GM23338 (cell line): ENCODE results near the gene KDM7A. TPM values are rescaled to one million over a fixed set of nuclear protein-coding genes. Genes with fewer than 3 reads are reported as not detected.

Experiments used
- ATAC-seq: fragments of 200-7000 bp; cut with Tn5 transposase; 3 replicates; pipeline ENCODE4 v1.9.1; 2020
- DNase-seq: peaks from one replicate; pipeline ENCODE4 v3.0.0-alpha.2; 2015; ENCODE audit warnings: low spot score
- H2AFZ ChIP-seq: fragments of 200-600 bp; sonication (generic); 2 replicates; pipeline ENCODE4 v1.8.0; 2016; ENCODE audit warnings: antibody characterized with exemption, mild to moderate bottlenecking, moderate library complexity
- H3F3A ChIP-seq: fragments of 200-600 bp; sonication (generic); replicated peaks from 2 replicates; pipeline ENCODE4 v1.8.0; 2017; ENCODE audit warnings: antibody characterized with exemption, mixed run types, low read depth
- H3K27ac ChIP-seq: fragments of 200-600 bp; sonication (generic); 2 replicates; pipeline ENCODE4 v1.6.1; 2016; ENCODE audit warnings: low read depth
- H3K27me3 ChIP-seq: fragments of 200-600 bp; sonication (generic); 2 replicates; pipeline ENCODE4 v1.8.0; 2016; ENCODE audit warnings: mild to moderate bottlenecking, mixed run types, moderate library complexity; ENCODE audit not compliant: insufficient read depth
- H3K36me3 ChIP-seq: fragments of 200-600 bp; sonication (generic); 2 replicates; pipeline ENCODE4 v1.8.0; 2016; ENCODE audit warnings: mild to moderate bottlenecking; ENCODE audit not compliant: insufficient read depth
- H3K4me1 ChIP-seq: fragments of 200-600 bp; sonication (generic); 2 replicates; pipeline ENCODE4 v1.8.0; 2016; ENCODE audit warnings: mild to moderate bottlenecking, moderate library complexity; ENCODE audit not compliant: insufficient read depth
- H3K4me2 ChIP-seq: fragments of 200-600 bp; sonication (generic); 2 replicates; pipeline ENCODE4 v1.7.1; 2017; ENCODE audit warnings: mixed run types
- H3K4me3 ChIP-seq: fragments of 200-600 bp; sonication (generic); 2 replicates; pipeline ENCODE4 v1.6.1; 2016; ENCODE audit warnings: mixed run types
- H3K79me2 ChIP-seq: fragments of 200-600 bp; sonication (generic); replicated peaks from 2 replicates; pipeline ENCODE4 v1.8.0; 2017; ENCODE audit warnings: mild to moderate bottlenecking; ENCODE audit not compliant: insufficient read depth
- H3K9me2 ChIP-seq: fragments of 200-600 bp; sonication (generic); 2 replicates; pipeline ENCODE4 v1.8.0; 2017; ENCODE audit not compliant: insufficient read depth
- H4K20me1 ChIP-seq: fragments of 200-600 bp; sonication (generic); replicated peaks from 2 replicates; pipeline ENCODE4 v1.8.0; 2017; ENCODE audit warnings: mild to moderate bottlenecking; ENCODE audit not compliant: insufficient read depth
- H3K27ac Mint-ChIP-seq: 2 replicates; pipeline ENCODE4 v1.8.0; 2020; ENCODE audit warnings: inconsistent platforms, mild to moderate bottlenecking, moderate library complexity, mixed read lengths
- H3K27me3 Mint-ChIP-seq: 3 replicates; pipeline ENCODE4 v1.8.0; 2022; ENCODE audit warnings: low read depth, mild to moderate bottlenecking, moderate library complexity, mixed read lengths, inconsistent platforms; ENCODE audit not compliant: insufficient read depth, poor library complexity
- H3K36me3 Mint-ChIP-seq: 3 replicates; pipeline ENCODE4 v1.8.0; 2021; ENCODE audit warnings: low read depth, mild to moderate bottlenecking, inconsistent platforms, moderate library complexity, mixed read lengths
- H3K4me1 Mint-ChIP-seq: 3 replicates; pipeline ENCODE4 v1.8.0; 2020; ENCODE audit warnings: mild to moderate bottlenecking, inconsistent platforms, mixed read lengths
- H3K4me3 Mint-ChIP-seq: 3 replicates; pipeline ENCODE4 v1.8.0; 2021; ENCODE audit warnings: moderate library complexity, mild to moderate bottlenecking, inconsistent platforms, mixed read lengths
- H3K9me3 Mint-ChIP-seq: 3 replicates; pipeline ENCODE4 v1.8.0; 2020; ENCODE audit warnings: moderate library complexity, mild to moderate bottlenecking, inconsistent platforms, mixed read lengths
- CREB1 ChIP-seq: fragments of 250-450 bp; sonication (Bioruptor Pico); IDR thresholded peaks from 2 replicates; pipeline ENCODE4 v1.5.0; 2020; ENCODE audit warnings: low read depth, mild to moderate bottlenecking, moderate library complexity
- CTCF ChIP-seq, 2 experiments: fragments of 200-600 bp in 1 of 2; sonication (generic) in 1 of 2; conservative IDR thresholded peaks; 2 replicates each; pipeline versions ENCODE4 v1.5.1 to v1.6.1; 2016 to 2017; ENCODE audit warnings: antibody characterized with exemption in 2 of 2, low read depth in 2 of 2, mild to moderate bottlenecking in 2 of 2, moderate library complexity in 1 of 2
- ETS1 ChIP-seq: IDR thresholded peaks from 2 replicates; pipeline ENCODE4 v1.6.1; 2016; ENCODE audit warnings: antibody characterized with exemption
- EZH2 ChIP-seq: fragments of 200-600 bp; sonication (generic); IDR thresholded peaks from one replicate; pipeline ENCODE4 v1.8.0; 2017; ENCODE audit warnings: antibody characterized with exemption, mild to moderate bottlenecking, low read depth; ENCODE audit not compliant: unreplicated experiment
- EZH2phosphoT487 ChIP-seq: fragments of 200-600 bp; sonication (generic); IDR thresholded peaks from one replicate; pipeline ENCODE4 v1.8.1; 2018; ENCODE audit warnings: antibody characterized with exemption; ENCODE audit not compliant: unreplicated experiment
- JUNB ChIP-seq: IDR thresholded peaks from one replicate; pipeline ENCODE4 v1.6.1; 2016; ENCODE audit warnings: antibody characterized with exemption; ENCODE audit not compliant: unreplicated experiment
- NANOG ChIP-seq: IDR thresholded peaks from 2 replicates; pipeline ENCODE4 v1.6.1; 2016; ENCODE audit warnings: antibody characterized with exemption, borderline replicate concordance
- POLR2AphosphoS5 ChIP-seq: IDR thresholded peaks from 2 replicates; pipeline ENCODE4 v1.6.1; 2016; ENCODE audit warnings: antibody characterized with exemption, low read depth
- REST ChIP-seq: IDR thresholded peaks from one replicate; pipeline ENCODE4 v1.6.1; 2018; ENCODE audit warnings: antibody characterized with exemption; ENCODE audit not compliant: unreplicated experiment
- STAT1 ChIP-seq: IDR thresholded peaks from one replicate; pipeline ENCODE4 v1.6.1; 2016; ENCODE audit warnings: antibody characterized with exemption; ENCODE audit not compliant: unreplicated experiment
- ZNF114 ChIP-seq: fragments of 250-450 bp; sonication (Bioruptor Pico); IDR thresholded peaks from 2 replicates; pipeline ENCODE4 v1.5.0; 2020; ENCODE audit warnings: mild to moderate bottlenecking, moderate library complexity
- ZNF331 ChIP-seq: fragments of 250-450 bp; sonication (Bioruptor Pico); IDR thresholded peaks from 2 replicates; pipeline ENCODE4 v1.5.0; 2020; ENCODE audit warnings: low read depth, mild to moderate bottlenecking, moderate library complexity
- ZNF462 ChIP-seq: fragments of 250-450 bp; sonication (Bioruptor Pico); IDR thresholded peaks from 2 replicates; pipeline ENCODE4 v1.5.0; 2020; ENCODE audit warnings: mild to moderate bottlenecking, moderate library complexity
- polyA plus RNA-seq: library from polyadenylated mRNA; unstranded; fragments of >200 nt; fragmentation: Nextera tagmentation; extraction: Ambion mirVana; gene quantifications from 2 replicates; pipeline ENCODE4 v1.2.1, GENCODE V29; 2016
- total RNA-seq: library from RNA; depleted of rRNA; stranded (reverse); fragments of >200 nt; shearing (Covaris generic); gene quantifications from 2 replicates; pipeline ENCODE4 v1.2.3, GENCODE V29; 2014

Gene KDM7A
- total and polyA plus RNA-seq, 2 experiments from 2014 or later: 2.3 to 10.8 TPM

- TF ChIP-seq POLR2AphosphoS5 (no peak), JUNB (no peak), REST (no peak), ZNF331 (CRISPR knock-in tag) (no peak), EZH2phosphoT487 (no peak)
These were observed 53.8 kb downstream of the KDM7A start (continued) for GRCh38 chr7:140122965-140123364.

- DNase-seq (no peak), ATAC-seq (no peak)
- no peak overlapping the region for H3K27ac Mint-ChIP-seq
- no peak overlapping the region for H2AFZ ChIP-seq
- H3K79me2 ChIP-seq: no peaks in the 10 kb centered on the region
- H3K36me3 ChIP-seq: no peaks in the 10 kb centered on the region
- no peaks in the 10 kb centered on the region for H4K20me1 ChIP-seq
- H3K4me1 ChIP-seq: no peaks in the 10 kb centered on the region
- no peaks in the 10 kb centered on the region for H3K4me1 Mint-ChIP-seq
- no peaks in the 10 kb centered on the region for H3F3A ChIP-seq
- no peaks in the 10 kb centered on the region for H3K9me2 ChIP-seq
- no peaks in the 10 kb centered on the region for H3K27me3 ChIP-seq
- no peak overlapping the region for H3K4me2 ChIP-seq
- H3K27ac ChIP-seq: no peak overlapping the region
- no peak overlapping the region for H3K4me3 ChIP-seq
- H3K9me3 Mint-ChIP-seq: no peaks in the 10 kb centered on the region
- peaks cover 8% of the 10 kb centered on the region; the same call in 2 of the 3 replicates for H3K36me3 Mint-ChIP-seq
- H3K4me3 Mint-ChIP-seq: no peak overlapping the region
- H3K27me3 Mint-ChIP-seq: no peaks in the 10 kb centered on the region
- TF ChIP-seq ETS1 (no peak), CREB1 (CRISPR knock-in tag) (no peak), POLR2AphosphoS5 (no peak), CTCF (conservative IDR thresholded peaks at IDR 0.05; ENCODE audit: low read depth in 2 of 2) (no peak), JUNB (no peak), ZNF114 (CRISPR knock-in tag) (no peak), ZNF462 (CRISPR knock-in tag) (no peak), STAT1 (no peak), NANOG (no peak), EZH2 (no peak), EZH2phosphoT487 (no peak)
These were observed 55.5 kb downstream of the KDM7A start for GRCh38 chr7:140121326-140121725.
